Right ventricle myocardium inferior (tissue), 1 donor: ENCODE measurements around the gene C11orf58. TPM values are rescaled to one million over a fixed set of nuclear protein-coding genes. Genes with fewer than 3 reads are reported as not detected.

Experiments
- ATAC-seq: fragments of 200-7000 bp; cut with Tn5 transposase; one replicate; pipeline ENCODE4 v1.9.1; 2020; ENCODE audit warnings: mild to moderate bottlenecking, moderate library complexity
- DNase-seq: peaks from one replicate; pipeline ENCODE4 v3.0.0; 2021; ENCODE audit errors: missing footprints
- intact Hi-C: fragments of 100-400 bp; cut with DNase I; formaldehyde crosslinking; loops from one replicate; pipeline ENCODE4 v1.11.0; 2022
- total RNA-seq: library from RNA; stranded (reverse); fragmentation: NEBNext Ultra II Directional; extraction: Animal tissue kit (Norgen Biotek cat#: 25700); gene quantifications from one replicate; pipeline ENCODE4 v1.2.1, GENCODE V29; 2021
- donor health status: DM: no; HTN: yes; CAD: no; lungs with severe emphysema.

The C11orf58 gene
- total RNA-seq, 1 donor from 2014 or later, result 102 TPM

- DNase-seq (no peak), ATAC-seq (no peak)
- intact Hi-C loops, result no loop called here
Observed at GRCh38 chr11:16793009-16793408, 54.6 kb downstream of the C11orf58 start.

GRCh38 chr11:16793511-16793910 lies 55.1 kb downstream of the C11orf58 start:
- intact Hi-C loops, result no loop called here
- ATAC-seq, result no peak
- no peak for DNase-seq

GRCh38 chr11:16794047-16794818 lies 55.8 kb downstream of the C11orf58 start:
- intact Hi-C loops, result no loop called here
- ATAC-seq (no peak), DNase-seq (no peak)

GRCh38 chr11:16795146-16795545 lies 56.7 kb downstream of the C11orf58 start:
- DNase-seq (no peak), ATAC-seq (no peak)
- intact Hi-C loops, result no loop called here

GRCh38 chr11:16796311-16796710 lies 57.9 kb downstream of the C11orf58 start:
- ATAC-seq (no peak), DNase-seq (no peak)
- intact Hi-C loops, result no loop called here

- no peak for ATAC-seq
Observed at GRCh38 chr11:16797776-16798175, 59.3 kb downstream of the C11orf58 start.

GRCh38 chr11:16799221-16799620 lies 60.8 kb downstream of the C11orf58 start:
- no peak for DNase-seq
- intact Hi-C loops, result no loop called here
- ATAC-seq, result no peak

More at GRCh38 chr11:16797776-16798175, 59.3 kb downstream of the C11orf58 start:
- intact Hi-C loops, result no loop called here
- DNase-seq, result no peak

GRCh38 chr11:16799890-16800289 lies 61.4 kb downstream of the C11orf58 start:
- ATAC-seq (no peak), DNase-seq (no peak)
- intact Hi-C loops, result no loop called here

- no peak for DNase-seq
- intact Hi-C loops, result no loop called here
- no peak for ATAC-seq
Observed at GRCh38 chr11:16800382-16800781, 61.9 kb downstream of the C11orf58 start.

- intact Hi-C loops, result no loop called here
- ATAC-seq (peak; percentile 59), DNase-seq (no peak)
Observed at GRCh38 chr11:16801288-16801980, 63.0 kb downstream of the C11orf58 start.

- ATAC-seq (peak; percentile 38), DNase-seq (no peak)
- intact Hi-C loops, result no loop called here
Observed at GRCh38 chr11:16804104-16804947, 65.9 kb downstream of the C11orf58 start.

GRCh38 chr11:16805938-16806337 lies 67.5 kb downstream of the C11orf58 start:
- intact Hi-C loops, result no loop called here
- no peak for ATAC-seq
- DNase-seq, result no peak

- no peak for ATAC-seq
- intact Hi-C loops, result no loop called here
Observed at GRCh38 chr11:16806791-16807190, 68.3 kb downstream of the C11orf58 start.

GRCh38 chr11:16807306-16807705 lies 68.9 kb downstream of the C11orf58 start:
- ATAC-seq, result peak; percentile 13
- intact Hi-C loops, result no loop called here
- DNase-seq, result no peak

More at GRCh38 chr11:16806791-16807190, 68.3 kb downstream of the C11orf58 start:
- DNase-seq, result no peak
